ENCODE measurements around the gene TFCP2L1. TPM values are rescaled to one million over a fixed set of nuclear protein-coding genes. Genes with fewer than 3 reads are reported as not detected.
"Not testable (repeated sequence)": the region's sequence is repeated elsewhere in the genome, so short reads cannot be mapped to it uniquely, and the experiment has no call there.

Gene TFCP2L1
- total RNA-seq, 1 donor from 2014 or later, result 0.19 TPM

GRCh38 chr2:121279476-121280220 is 5.4 kb downstream of the TFCP2L1 start:
- ATAC-seq (ENCODE audit: poor library complexity) (no peak), DNase-seq (no peak)
- intact Hi-C loops (cut with DNase I), result no loop called here

- DNase-seq (no peak), ATAC-seq (ENCODE audit: poor library complexity) (no peak)
- intact Hi-C loops (cut with DNase I), result no loop called here
Observed at GRCh38 chr2:121276341-121276740, 8.7 kb downstream of the TFCP2L1 start.

DNA sequence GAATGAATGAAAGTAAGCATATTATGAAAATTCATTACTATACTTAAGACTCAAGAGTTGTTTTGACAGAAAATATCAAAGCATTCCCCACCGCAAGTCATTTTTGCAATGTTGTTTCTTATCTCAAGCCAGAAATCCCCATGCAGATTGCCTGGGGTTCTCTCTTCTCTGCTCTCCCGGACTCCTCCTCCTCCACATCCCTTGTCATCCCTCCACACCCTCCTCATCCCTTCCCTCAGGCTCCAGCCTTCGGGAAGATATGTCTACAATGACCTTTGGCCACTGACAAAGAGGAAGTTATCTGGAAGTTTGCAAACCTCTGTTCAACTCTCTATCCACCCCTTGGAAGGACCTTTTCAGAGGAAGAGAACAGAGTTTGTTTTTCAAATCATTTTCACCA is 11.9 kb downstream of the TFCP2L1 start:
- intact Hi-C loops (cut with DNase I), result no loop called here
- no peak for ATAC-seq (ENCODE audit: poor library complexity)
- no peak for DNase-seq

DNA sequence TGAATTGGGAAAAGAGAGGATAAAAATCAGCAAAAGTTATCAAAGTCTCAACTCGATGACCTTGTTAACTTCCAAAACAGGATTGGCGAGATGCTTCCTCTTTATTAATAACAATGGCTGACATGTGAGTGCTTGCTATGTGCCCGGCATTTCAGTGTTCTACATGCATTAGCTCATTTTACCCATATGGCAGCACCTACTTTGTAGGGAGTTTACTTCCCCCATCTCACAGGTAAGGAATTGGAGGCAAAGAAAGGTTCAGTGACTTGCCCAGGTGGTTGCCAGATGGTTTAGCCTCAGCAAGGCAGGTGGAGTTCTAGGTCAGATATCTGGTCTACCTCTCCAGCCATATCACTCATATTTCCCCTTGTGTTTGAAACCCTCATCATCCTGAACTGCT is 12.4 kb downstream of the TFCP2L1 start:
- intact Hi-C loops (cut with DNase I), result no loop called here
- no peak for ATAC-seq (ENCODE audit: poor library complexity)
- no peak for DNase-seq

DNA sequence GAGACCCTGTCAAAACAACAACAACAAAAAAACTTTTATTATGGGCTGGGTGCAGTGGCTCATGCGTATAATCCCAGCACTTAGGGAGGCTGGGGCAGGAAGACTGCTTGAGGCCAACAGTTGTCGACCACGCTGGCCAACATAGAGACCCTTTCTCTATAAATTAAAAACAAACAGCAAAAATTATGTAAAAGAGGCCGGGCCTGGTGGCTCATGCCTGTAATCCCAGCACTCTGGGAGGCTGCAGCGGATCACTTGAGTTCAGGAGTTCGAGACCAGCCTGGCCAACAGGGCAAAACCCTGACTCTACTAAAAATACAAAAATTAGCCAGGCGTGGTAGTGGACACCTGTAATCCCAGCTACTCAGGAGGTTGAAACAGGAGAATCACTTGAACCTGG is 15.6 kb downstream of the TFCP2L1 start:
- intact Hi-C loops (cut with DNase I); ATAC-seq (ENCODE audit: poor library complexity); DNase-seq: not testable (repeated sequence)

GRCh38 chr2:121266543-121267106 is 18.4 kb downstream of the TFCP2L1 start:
- ATAC-seq (ENCODE audit: poor library complexity) (no peak), DNase-seq (no peak)
- intact Hi-C loops (cut with DNase I), result no loop called here

- ATAC-seq (ENCODE audit: poor library complexity) (no peak), DNase-seq (no peak)
- intact Hi-C loops (cut with DNase I), result no loop called here
Observed at GRCh38 chr2:121263996-121264715, 20.8 kb downstream of the TFCP2L1 start.

DNA sequence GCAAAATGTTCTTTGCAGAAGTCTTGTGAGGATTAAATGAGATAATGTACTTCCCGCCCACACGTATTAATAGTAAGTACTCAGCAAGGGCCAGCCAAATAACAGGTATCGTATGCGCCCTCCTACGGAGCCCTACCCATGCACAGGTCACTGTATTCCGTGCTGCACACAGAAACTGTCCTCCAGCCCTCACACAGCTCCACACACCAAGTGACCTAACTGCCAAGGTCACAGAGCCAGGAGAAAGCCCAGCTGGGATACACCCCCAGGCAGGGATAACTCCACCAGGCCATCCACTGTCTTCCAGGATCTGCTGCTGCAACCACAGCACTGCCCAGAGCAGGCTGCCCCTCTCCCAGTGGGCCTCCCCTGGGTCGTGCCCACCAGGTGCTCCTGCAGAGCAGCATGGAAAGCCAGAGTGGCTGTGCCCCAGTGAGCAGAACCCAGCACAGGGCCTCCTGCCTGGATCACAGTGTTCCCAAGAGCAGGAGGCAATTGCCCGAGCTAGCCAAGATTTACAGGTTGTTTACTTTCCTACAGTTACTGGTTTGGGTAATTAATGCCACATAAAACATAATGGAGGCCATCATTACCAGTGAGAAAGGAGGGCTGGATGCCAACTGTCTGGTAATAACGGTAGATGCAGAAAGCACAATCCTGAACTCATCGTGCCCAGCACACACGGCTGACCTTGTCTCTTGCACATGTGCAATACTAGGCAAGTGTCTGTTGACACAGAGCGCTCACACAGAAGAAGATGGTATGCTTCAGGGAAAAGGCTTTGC is 24.4 kb downstream of the TFCP2L1 start:
- ATAC-seq (ENCODE audit: poor library complexity) (peak; percentile 67), DNase-seq (no peak)
- intact Hi-C loops (cut with DNase I), result no loop called here

DNA sequence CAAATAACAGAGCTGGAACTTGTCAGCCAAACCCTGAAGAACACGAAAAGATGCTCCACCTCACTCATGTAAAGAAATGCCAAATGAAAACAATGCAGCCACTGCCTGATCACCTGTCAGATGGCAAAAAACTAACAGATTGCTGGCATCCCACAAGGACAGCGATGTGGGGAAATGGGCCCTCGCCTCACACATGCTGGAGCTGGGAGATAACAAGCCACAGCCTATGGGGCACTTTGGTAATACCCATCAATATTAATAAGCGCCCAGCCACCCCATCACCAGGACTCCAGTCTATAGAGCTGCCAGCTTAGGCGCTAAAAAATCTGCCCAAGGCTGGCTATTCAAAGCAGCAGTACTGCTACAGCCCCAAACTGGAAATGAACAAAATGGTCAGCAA is 27.0 kb downstream of the TFCP2L1 start:
- DNase-seq (no peak), ATAC-seq (ENCODE audit: poor library complexity) (no peak)
- intact Hi-C loops (cut with DNase I), result no loop called here

GRCh38 chr2:121257480-121257840 is 27.5 kb downstream of the TFCP2L1 start:
- intact Hi-C loops (cut with DNase I), result no loop called here
- DNase-seq (no peak), ATAC-seq (ENCODE audit: poor library complexity) (no peak)

- ATAC-seq (ENCODE audit: poor library complexity), result no peak
- intact Hi-C loops (cut with DNase I), result no loop called here
- DNase-seq, result no peak
Observed at GRCh38 chr2:121256720-121257479, 28.1 kb downstream of the TFCP2L1 start.

GRCh38 chr2:121255358-121255757 is 29.6 kb downstream of the TFCP2L1 start:
- intact Hi-C loops (cut with DNase I), result no loop called here
- no peak for ATAC-seq (ENCODE audit: poor library complexity)

GRCh38 chr2:121254748-121255147 is 30.3 kb downstream of the TFCP2L1 start:
- no peak for ATAC-seq (ENCODE audit: poor library complexity)
- intact Hi-C loops (cut with DNase I), result no loop called here
- no peak for DNase-seq

More at GRCh38 chr2:121255358-121255757, 29.6 kb downstream of the TFCP2L1 start:
- DNase-seq, result no peak

DNA sequence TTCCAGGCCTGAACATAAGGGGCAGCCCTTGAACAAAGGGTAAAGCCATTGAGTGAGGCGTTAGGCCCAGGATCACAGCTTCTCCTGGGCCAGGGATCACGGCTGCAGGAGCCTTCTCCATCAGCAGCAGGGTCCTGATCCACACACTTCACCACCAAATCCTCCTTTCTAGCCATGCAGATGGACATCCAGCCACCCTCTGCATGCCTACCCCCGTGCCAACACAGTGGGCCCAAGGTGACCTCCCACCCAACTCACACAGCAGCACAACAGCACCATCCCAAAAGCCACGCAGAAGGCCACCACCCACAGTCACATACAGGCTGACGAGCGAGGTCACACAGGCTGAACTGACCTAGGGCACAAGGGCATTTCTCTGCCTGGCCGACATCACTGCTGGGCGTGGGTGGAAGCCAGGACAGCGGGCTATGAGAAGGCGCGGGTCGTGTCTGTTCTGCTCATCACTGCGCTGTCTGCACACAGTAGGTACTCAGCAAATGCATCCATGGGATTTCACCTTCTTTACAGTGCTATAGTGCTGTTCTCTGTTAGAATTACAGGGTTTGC is 31.2 kb downstream of the TFCP2L1 start:
- intact Hi-C loops (cut with DNase I), result no loop called here
- no peak for ATAC-seq (ENCODE audit: poor library complexity)

DNA sequence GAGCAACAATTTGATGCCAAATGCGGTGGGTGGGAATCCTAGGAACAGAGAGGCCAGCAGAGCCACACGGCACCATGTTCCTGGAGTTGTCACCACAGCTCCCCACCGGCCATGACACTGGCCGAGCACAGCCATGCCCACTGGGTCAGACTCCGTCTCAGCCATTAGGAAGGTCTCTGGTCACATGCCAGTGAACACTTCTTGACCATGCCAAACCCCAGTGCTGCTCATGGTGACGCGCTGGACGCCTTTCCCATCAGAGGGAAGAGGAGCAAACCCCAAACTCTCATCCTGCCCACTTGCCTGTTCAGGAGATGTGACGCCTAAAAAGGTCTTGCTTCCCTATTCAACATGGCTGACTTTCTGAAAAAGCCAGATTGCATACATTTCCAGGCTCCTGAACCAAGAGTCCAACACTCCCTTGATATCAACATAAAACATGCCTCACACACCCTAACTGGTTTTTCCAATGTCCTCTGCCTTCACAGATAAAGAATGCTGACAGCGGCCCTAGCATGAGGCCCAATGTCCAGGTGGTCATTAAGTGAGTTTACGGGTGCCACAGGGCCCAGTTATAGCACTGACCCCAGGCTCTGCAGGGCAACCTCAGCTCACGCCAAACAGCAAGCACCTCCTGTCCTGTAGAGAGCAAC is 31.9 kb downstream of the TFCP2L1 start:
- DNase-seq, result no peak
- intact Hi-C loops (cut with DNase I), result no loop called here
- no peak for ATAC-seq (ENCODE audit: poor library complexity)

More for the DNA sequence above, 31.2 kb downstream of the TFCP2L1 start:
- DNase-seq, result no peak

- intact Hi-C loops (cut with DNase I), result no loop called here
- ATAC-seq (ENCODE audit: poor library complexity) (no peak), DNase-seq (no peak)
Observed at GRCh38 chr2:121251497-121251896, 33.5 kb downstream of the TFCP2L1 start.

GRCh38 chr2:121248766-121249343 is 36.1 kb downstream of the TFCP2L1 start:
- intact Hi-C loops (cut with DNase I), result no loop called here

More at GRCh38 chr2:121248766-121249343, 36.1 kb downstream of the TFCP2L1 start:
- no peak for ATAC-seq (ENCODE audit: poor library complexity)
- no peak for DNase-seq
